NCI-H1930 (cell line): ENCODE results near the gene ASXL1.
"Not testable (repeated sequence)": the region's sequence is repeated elsewhere in the genome, so short reads cannot be mapped to it uniquely, and the experiment has no call there.

Source experiments
- DNase-seq, 2 experiments: peaks; one replicate each; lab custom pipeline; 2025; lab: John Stamatoyannopoulos, UW

ASXL1 gene

GRCh38 chr20:32454164-32455145 is 96.3 kb downstream of the ASXL1 start:
- DNase-seq, result no peak

- DNase-seq, result no peak
These were observed 97.2 kb downstream of the ASXL1 start for GRCh38 chr20:32455171-32455900.

- no peak for DNase-seq
These were observed 98.0 kb downstream of the ASXL1 start for GRCh38 chr20:32455901-32456701.

GRCh38 chr20:32456869-32457478 is 98.8 kb downstream of the ASXL1 start:
- DNase-seq, result peak in 1 of 2 experiments; percentile 64

- DNase-seq, result peak; percentile 60 to 77
These were observed 99.4 kb downstream of the ASXL1 start for GRCh38 chr20:32457479-32457986.

GRCh38 chr20:32458061-32458836 is 100.1 kb downstream of the ASXL1 start:
- DNase-seq, result no peak

GRCh38 chr20:32458837-32459220 is 100.7 kb downstream of the ASXL1 start:
- DNase-seq, result no peak

- no peak for DNase-seq
These were observed 102.1 kb downstream of the ASXL1 start for GRCh38 chr20:32460231-32460630.

- DNase-seq, result no peak
These were observed 102.7 kb downstream of the ASXL1 start for GRCh38 chr20:32460683-32461320.

GRCh38 chr20:32461836-32462600 is 103.9 kb downstream of the ASXL1 start:
- no peak for DNase-seq

GRCh38 chr20:32462900-32463641 is 104.9 kb downstream of the ASXL1 start:
- DNase-seq, result no peak

- DNase-seq, result no peak
These were observed 105.7 kb downstream of the ASXL1 start for GRCh38 chr20:32463642-32464400.

- DNase-seq, result no peak
These were observed 106.4 kb downstream of the ASXL1 start for GRCh38 chr20:32464401-32465091.

- no peak for DNase-seq
These were observed 107.2 kb downstream of the ASXL1 start for GRCh38 chr20:32465092-32465900.

GRCh38 chr20:32465901-32466675 is 108.0 kb downstream of the ASXL1 start:
- DNase-seq, result not testable (repeated sequence)
